ENCODE data around the gene CAPN12.
A peak's percentile ranks its signal among the peaks of the same experiment; 100 is the strongest.
"Not testable (repeated sequence)": the region's sequence is repeated elsewhere in the genome, so short reads cannot be mapped to it uniquely, and the experiment has no call there.

CAPN12 gene, protein sequence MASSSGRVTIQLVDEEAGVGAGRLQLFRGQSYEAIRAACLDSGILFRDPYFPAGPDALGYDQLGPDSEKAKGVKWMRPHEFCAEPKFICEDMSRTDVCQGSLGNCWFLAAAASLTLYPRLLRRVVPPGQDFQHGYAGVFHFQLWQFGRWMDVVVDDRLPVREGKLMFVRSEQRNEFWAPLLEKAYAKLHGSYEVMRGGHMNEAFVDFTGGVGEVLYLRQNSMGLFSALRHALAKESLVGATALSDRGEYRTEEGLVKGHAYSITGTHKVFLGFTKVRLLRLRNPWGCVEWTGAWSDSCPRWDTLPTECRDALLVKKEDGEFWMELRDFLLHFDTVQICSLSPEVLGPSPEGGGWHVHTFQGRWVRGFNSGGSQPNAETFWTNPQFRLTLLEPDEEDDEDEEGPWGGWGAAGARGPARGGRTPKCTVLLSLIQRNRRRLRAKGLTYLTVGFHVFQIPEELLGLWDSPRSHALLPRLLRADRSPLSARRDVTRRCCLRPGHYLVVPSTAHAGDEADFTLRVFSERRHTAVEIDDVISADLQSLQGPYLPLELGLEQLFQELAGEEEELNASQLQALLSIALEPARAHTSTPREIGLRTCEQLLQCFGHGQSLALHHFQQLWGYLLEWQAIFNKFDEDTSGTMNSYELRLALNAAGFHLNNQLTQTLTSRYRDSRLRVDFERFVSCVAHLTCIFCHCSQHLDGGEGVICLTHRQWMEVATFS

DNA sequence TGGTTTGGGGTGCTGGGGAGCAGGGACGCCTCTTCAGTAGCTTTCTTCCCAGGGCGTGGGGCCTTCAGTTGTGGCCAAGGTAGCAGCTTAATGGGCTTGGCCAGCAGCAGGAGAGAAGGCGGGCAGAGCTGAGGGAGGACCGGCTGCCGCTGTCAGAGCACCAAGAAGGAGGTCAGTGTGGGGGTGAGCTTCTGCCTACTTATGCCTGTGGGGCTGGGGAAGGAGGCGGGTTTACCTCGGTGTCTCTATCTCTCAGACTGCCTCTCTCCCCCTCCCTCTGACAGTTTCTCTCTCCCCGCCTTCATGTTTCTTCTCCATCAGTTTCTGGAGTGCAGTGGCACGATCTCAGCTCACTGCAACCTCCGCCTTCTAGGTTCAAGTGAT is at the start of gene CAPN12:
TSS of gene CAPN12 (minus strand) at position 177 of the 384 bp plus-strand sequence. CDS start 309 bp downstream, outside the sequence.
- no peak for DNase-seq (ENCODE audit: low read depth)

DNA sequence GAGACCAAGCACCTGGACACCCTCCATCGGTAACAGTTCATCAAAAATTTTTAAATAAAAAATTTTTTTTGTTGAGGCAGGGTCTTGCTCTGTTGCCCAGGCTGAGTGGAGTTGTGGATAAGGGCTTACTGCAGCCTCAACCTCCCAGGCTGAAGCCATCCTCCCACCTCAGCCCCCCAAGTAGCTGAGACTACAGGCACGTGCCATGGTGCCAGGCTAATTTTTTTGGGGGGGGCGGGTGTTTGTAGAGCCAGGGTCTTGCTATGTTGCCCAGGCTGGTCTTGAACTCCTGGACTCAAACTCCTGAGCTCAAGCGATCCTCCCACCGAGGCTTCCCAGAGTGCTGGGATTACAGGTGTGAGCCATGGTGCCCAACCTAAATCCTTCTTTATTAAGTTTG is 49.4 kb upstream of the CAPN12 start:
- DNase-seq (ENCODE audit: low read depth), result no peak

DNA sequence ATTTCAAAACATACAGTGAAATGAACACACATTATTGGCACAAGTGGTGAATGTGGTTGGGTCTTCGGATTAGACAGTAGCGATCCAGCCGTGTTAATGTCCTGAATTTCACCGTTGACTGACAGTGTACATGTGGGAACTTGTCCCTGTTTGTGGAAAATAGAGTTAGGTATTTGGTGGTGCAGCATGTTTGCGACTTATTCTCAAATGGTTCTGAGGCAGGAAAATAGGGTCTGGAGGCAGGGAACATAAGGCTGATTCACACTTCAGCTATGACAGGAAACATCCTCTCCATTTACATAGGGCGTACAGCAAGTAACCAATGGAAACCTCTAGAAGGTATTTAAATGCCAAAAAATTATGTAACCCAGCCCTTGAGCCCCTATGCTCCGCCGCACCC is 48.9 kb upstream of the CAPN12 start:
- peak; percentile 37 for DNase-seq (ENCODE audit: low read depth)

DNA sequence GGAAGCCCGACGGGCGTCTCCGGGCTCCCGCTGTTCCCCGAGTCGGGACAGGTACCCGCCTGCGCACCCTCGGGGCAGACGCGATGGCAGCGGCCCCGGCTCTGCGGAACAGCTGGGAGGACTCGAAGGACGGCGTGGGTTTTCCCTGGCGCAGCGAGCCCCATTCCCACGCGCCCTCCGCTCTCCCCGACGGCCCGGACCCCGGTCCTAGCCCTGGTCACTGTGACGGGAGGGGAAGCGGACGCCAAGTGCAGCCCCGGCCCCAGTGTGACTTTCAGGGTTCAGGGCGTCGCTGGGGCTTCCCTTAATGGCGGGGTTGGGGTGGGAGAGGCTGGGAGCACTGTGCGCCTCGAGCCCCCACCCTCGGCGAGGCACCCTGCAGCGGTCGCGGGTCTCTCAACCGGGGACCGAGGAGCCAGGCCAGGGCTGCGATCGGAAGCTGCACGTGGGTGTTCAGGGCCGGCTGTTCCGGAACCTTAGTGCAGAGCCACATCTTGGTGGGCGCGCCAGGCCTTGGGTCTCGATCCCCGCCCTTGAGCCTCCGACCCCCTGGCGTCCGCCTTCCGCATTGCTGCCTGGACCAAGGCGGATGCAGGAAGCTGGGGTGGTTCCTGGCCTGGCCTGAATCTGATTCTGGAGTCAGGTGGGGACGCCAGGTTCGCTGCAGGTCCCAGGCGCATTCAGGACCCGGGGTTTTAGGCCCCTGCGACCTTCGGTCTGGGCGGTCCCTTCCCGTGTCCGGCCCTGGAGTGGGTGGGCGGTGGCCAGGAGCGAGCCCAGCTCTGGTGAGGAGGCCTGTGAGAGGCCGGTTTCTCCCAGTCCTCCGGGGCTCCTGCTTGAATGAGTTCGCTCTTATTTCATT is 48.2 kb upstream of the CAPN12 start:
- no peak for DNase-seq (ENCODE audit: low read depth)

DNA sequence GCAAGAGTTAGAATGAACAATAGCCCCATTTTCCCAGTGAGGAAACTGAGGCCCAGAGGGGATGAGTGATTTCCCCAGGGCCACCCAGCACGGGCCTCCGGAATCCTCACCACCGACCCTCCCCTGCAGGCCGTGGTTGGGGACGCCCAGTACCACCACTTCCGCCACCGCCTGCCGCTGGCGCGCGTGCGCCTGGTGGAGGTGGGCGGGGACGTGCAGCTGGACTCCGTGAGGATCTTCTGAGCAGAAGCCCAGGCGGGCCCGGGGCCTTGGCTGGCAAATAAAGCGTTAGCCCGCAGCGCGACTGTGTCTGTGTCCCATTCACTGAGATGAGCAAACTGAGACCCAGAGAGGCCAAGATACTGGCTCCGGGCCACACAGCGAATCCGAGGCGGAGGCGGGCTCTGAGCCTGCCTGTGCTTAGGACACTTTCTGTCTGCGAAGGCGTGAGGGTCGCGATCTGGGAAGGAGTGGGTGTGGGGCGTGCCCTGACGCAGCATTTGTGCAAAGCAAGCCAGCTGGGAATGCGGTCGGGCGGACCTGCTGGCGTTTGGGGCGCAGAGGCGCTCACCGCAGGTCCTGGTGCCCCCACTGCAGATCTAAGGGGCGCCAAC is 47.3 kb upstream of the CAPN12 start:
- DNase-seq (ENCODE audit: low read depth), result not testable (repeated sequence)

GRCh38 chr19:38790507-38791403 is 46.5 kb upstream of the CAPN12 start:
- not testable (repeated sequence) for DNase-seq (ENCODE audit: low read depth)

DNA sequence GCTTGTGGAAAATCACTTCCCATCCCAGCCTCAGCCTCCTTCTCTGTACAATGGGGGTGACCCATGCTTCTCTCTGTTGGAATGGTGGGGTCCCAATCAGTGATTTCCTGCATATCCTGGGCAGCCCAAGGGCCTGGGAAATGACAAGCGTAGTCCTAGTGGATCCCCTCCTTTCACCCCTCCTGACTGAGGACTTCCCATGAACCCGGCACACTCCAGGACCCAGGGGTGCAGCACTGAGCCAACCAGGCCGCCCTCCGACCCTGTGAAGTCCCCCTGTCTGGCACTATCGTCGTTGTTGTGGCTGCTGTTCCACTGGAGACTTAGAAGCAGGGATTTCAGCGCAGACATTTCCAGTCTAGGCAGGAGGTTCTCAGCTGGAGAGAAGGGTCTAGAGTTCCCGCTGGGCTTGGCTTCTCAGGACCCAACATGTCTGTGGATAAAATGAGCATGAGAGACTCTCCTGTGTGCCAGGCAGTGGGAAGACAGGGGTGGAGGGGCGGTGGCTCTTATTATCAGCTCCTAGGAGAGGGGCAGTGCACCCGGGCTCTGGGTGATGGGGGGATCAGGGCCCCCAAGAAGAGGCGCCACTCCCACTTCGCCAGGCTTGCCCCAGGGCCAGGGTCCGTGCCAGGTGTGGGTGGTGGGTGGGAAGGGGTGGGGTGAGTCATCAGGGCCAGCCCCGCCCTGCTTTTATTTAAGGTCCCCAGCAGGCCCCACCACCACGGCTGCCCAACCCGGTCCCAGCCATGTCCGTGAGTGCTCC is 44.4 kb upstream of the CAPN12 start, which contains the start of gene LGALS7B:
TSS of gene LGALS7B (plus strand) at position 723 of the 766 bp plus-strand sequence. CDS start at position 750, 27 bp downstream.
- DNase-seq (ENCODE audit: low read depth), result no peak

- no peak for DNase-seq (ENCODE audit: low read depth)
Measured at GRCh38 chr19:38786572-38787265, 42.4 kb upstream of the CAPN12 start.

DNA sequence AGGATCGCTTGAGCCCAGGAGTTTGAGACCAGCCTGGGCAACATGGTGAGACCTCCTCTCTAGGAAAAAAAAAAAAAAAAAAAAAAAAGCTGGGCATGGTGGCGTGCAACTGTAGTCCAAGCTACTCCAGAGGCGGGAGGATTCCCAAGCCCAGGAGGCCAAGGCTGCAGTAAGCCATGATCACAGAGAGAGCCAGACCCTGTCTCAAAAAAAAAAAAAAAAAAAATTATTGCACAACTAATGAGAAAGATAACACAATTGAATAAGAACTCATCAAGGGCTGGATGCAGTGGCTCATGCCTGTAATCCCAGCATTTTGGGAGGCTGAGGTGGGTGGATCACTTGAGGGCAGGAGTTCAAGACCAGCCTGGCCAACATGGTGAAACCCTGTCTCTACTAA is 41.8 kb upstream of the CAPN12 start:
- not testable (repeated sequence) for DNase-seq (ENCODE audit: low read depth)

DNA sequence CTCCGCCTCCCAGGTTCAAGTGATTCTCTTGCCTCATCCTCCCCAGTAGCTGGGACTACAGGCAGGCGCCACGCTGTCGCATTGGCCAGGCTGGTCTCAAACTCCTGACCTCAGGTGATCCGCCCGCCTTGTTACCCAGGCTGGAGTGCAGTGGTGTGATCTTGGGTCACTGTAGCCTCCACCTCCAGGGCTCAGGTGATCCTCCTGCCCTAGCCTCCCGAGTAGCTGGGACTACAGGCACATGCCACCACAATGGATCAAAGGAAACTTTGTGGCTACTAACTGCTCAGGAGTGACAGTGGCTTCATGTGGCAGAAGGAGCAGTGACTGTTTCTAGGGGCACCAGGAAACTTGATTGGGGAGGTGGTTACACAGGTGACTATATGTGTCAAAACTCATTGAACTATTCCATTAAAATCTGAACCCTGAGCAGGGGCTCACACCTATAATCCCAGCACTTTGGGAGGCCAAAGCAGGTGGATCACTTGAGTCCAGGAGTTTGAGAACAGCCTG is 41.0 kb upstream of the CAPN12 start:
- DNase-seq (ENCODE audit: low read depth), result no peak

- DNase-seq (ENCODE audit: low read depth), result no peak
Measured at GRCh38 chr19:38784224-38784623, 40.0 kb upstream of the CAPN12 start.

- DNase-seq (ENCODE audit: low read depth), result not testable (repeated sequence)
Measured at GRCh38 chr19:38782212-38782611, 37.9 kb upstream of the CAPN12 start.

DNA sequence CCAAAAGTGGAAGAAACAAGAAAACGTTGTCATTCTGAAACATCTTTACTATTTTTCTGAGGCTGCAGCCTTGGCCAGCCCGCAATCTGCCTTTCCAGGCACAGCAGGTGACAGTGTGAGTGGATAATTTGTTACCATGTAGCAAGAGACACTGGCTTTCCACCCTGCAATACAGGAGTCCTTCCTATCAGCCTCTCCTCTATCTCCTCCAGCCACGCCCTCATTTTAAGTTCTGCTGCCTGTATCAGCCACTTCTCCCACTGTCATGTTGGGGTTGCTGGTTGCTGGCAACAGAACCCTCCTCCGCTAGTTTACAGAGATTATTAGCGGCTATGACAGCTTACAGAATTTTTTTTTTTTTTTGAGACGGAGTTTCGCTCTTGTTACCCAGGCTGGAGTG is 36.8 kb upstream of the CAPN12 start:
- DNase-seq (ENCODE audit: low read depth), result no peak

GRCh38 chr19:38780443-38780842 is 36.2 kb upstream of the CAPN12 start:
- DNase-seq (ENCODE audit: low read depth), result no peak

- no peak for DNase-seq (ENCODE audit: low read depth)
Measured at GRCh38 chr19:38778733-38779132, 34.5 kb upstream of the CAPN12 start.

GRCh38 chr19:38774181-38774950 is 30.1 kb upstream of the CAPN12 start:
- no peak for DNase-seq (ENCODE audit: low read depth)

DNA sequence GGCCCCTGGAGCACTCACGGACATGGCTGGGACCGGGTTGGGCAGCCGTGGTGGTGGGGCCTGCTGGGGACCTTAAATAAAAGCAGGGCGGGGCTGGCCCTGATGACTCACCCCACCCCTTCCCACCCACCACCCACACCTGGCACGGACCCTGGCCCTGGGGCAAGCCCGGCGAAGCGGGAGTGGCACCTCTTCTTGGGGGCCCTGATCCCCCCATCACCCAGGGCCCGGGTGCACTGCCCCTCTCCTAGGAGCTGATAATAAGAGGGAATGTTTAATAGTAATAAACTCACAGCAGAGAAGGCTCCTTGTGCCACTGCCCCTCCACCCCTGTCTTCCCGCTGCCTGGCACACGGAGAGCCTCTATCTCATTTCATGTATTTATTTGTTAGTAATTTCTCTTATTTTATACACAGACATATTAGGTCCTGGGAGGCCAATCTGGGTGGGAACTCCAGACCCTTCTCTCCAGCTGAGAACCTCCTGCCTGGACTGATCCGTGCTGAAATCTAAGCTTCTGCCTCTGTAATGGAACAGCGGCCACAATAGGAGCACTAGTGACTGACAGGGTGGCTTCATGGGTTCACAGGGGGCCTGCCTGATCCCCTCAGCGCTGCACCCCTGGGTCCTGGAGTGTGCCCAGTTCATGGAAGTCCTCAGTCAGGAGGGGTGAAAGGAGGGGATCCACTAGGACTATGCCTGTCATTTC is 29.3 kb upstream of the CAPN12 start, which contains the start of gene LGALS7:
TSS of gene LGALS7 (minus strand) at position 49 of the 709 bp plus-strand sequence. CDS start at position 24, 25 bp downstream.
- DNase-seq (ENCODE audit: low read depth), result no peak

Data from fibroblast of the conjunctiva (primary cell).